ENCODE data around the gene CDC42EP4.

- no peak for TF ChIP-seq FOXA1 (IDR thresholded peaks at IDR 0.05)
- TF ChIP-seq FOXM1 (IDR thresholded peaks at IDR 0.05; ENCODE audit: borderline replicate concordance) = no peak
- TF ChIP-seq ELF4 (IDR thresholded peaks at IDR 0.05) = no peak
- no peak for TF ChIP-seq BHLHE40 (IDR thresholded peaks at IDR 0.05; ENCODE audit: borderline replicate concordance)
- TF ChIP-seq TARDBP (IDR thresholded peaks at IDR 0.05) = no peak
- no peak for TF ChIP-seq SP1 (IDR thresholded peaks at IDR 0.05)
- TF ChIP-seq L3MBTL2 (conservative IDR thresholded peaks at IDR 0.05) = no peak
- TF ChIP-seq SUZ12 (IDR thresholded peaks at IDR 0.05) = no peak
- TF ChIP-seq ARNT (IDR thresholded peaks at IDR 0.05) = no peak
- no peak for TF ChIP-seq FOXK2 (IDR thresholded peaks at IDR 0.05)
- no peak for TF ChIP-seq HDGF (IDR thresholded peaks at IDR 0.05; ENCODE audit: borderline replicate concordance)
- no peak for TF ChIP-seq PKNOX1 (IDR thresholded peaks at IDR 0.05)
- TF ChIP-seq NFRKB (IDR thresholded peaks at IDR 0.05) = no peak
- no peak for TF ChIP-seq ZNF384 (IDR thresholded peaks at IDR 0.05)
Observed at GRCh38 chr17:73359352-73359751, 47.6 kb upstream of the CDC42EP4 start.

Measured in HEK293T (cell line).